Testis (tissue), 3 donors: Measurements from ENCODE around the gene IFT43. TPM values are rescaled to one million over a fixed set of nuclear protein-coding genes. Genes with fewer than 3 reads are reported as not detected.

ENCODE experiments used
- DNase-seq: peaks from one replicate; pipeline ENCODE4 v3.0.0-alpha.2; 2019
- H3K27ac ChIP-seq, 2 donors: fragments of 200-600 bp; sonication (generic); one replicate each; pipeline ENCODE4 v1.5.1; 2019
- H3K27me3 ChIP-seq: fragments of 200-600 bp; sonication (generic); one replicate; pipeline ENCODE4 v1.5.1; 2019
- H3K36me3 ChIP-seq: fragments of 200-600 bp; sonication (generic); one replicate; pipeline ENCODE4 v1.5.1; 2017; ENCODE audit warnings: low read depth; ENCODE audit errors: missing control alignments
- H3K4me1 ChIP-seq: fragments of 200-600 bp; sonication (generic); one replicate; pipeline ENCODE4 v1.5.1; 2019
- H3K4me3 ChIP-seq, 2 donors: fragments of 200-600 bp; sonication (generic); one replicate each; pipeline ENCODE4 v1.5.1; 2017 to 2019
- H3K9me3 ChIP-seq: fragments of 200-600 bp; sonication (generic); one replicate; pipeline ENCODE4 v1.5.1; 2017
- POLR2A ChIP-seq: fragments of 450-650 bp; IDR thresholded peaks from one replicate; pipeline ENCODE4 v1.6.1; 2017; ENCODE audit warnings: antibody characterized with exemption, mild to moderate bottlenecking, moderate library complexity
- WGBS, 2 donors: methylation state at CpG; one replicate each; pipeline ENCODE4 v1.1.5; 2018; 5-methylcytosine and 5-hydroxymethylcytosine counted together
- intact Hi-C: fragments of 100-400 bp; cut with DNase I; formaldehyde crosslinking; loops from one replicate; pipeline ENCODE4 v1.15.1; 2023; ENCODE audit warnings: low total_unique reads
- polyA plus RNA-seq: library from polyadenylated mRNA; stranded (reverse); fragments of 350-450 nt; fragmentation: Illumina TruSeq; extraction: RNeasy Lipid Tissue Mini Kit (QIAGEN cat#74804); gene quantifications from one replicate; pipeline ENCODE4 v1.2.3, GENCODE V29; 2014; ENCODE audit warnings: low read depth, low replicate concordance; ENCODE audit not compliant: insufficient read depth
- total RNA-seq, 2 donors: library from RNA; depleted of rRNA; stranded (reverse); fragments of >200 nt; gene quantifications; one replicate each; pipeline ENCODE4 v1.2.3, GENCODE V29; 2016
- TF ChIP-seq, protein P1 (sequence below), 3 experiments: fragments of 450-650 bp in 2 of 3; fragments of 200-600 bp in 1 of 3; sonication (generic) in 1 of 3; IDR thresholded peaks; one replicate each; pipeline ENCODE4 v1.5.1; 2016 to 2019; ENCODE audit warnings: antibody characterized with exemption in 3 of 3, mild to moderate bottlenecking in 2 of 3, moderate library complexity in 1 of 3

The IFT43 gene
- total and polyA plus RNA-seq, 3 donors from 2014 or later = 55.1 to 85.4 (median 68.4) TPM

GRCh38 chr14:76125511-76125910 lies 139.9 kb downstream of the IFT43 start:
- H3K27me3 ChIP-seq = no peaks in the 10 kb centered on the region
- H3K4me1 ChIP-seq = no peaks in the 10 kb centered on the region
- H3K4me3 ChIP-seq = no peak overlapping the region
- WGBS, 2 donors = 56 to 69% methylated on average over 8 of the region's 8 CpGs
- DNase-seq = no peak
- TF ChIP-seq POLR2A = no peak
- TF ChIP-seq, protein P1, sequence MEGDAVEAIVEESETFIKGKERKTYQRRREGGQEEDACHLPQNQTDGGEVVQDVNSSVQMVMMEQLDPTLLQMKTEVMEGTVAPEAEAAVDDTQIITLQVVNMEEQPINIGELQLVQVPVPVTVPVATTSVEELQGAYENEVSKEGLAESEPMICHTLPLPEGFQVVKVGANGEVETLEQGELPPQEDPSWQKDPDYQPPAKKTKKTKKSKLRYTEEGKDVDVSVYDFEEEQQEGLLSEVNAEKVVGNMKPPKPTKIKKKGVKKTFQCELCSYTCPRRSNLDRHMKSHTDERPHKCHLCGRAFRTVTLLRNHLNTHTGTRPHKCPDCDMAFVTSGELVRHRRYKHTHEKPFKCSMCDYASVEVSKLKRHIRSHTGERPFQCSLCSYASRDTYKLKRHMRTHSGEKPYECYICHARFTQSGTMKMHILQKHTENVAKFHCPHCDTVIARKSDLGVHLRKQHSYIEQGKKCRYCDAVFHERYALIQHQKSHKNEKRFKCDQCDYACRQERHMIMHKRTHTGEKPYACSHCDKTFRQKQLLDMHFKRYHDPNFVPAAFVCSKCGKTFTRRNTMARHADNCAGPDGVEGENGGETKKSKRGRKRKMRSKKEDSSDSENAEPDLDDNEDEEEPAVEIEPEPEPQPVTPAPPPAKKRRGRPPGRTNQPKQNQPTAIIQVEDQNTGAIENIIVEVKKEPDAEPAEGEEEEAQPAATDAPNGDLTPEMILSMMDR (IDR thresholded peaks at IDR 0.05) = no peak
- H3K27ac ChIP-seq = no peak overlapping the region
- no peaks in the 10 kb centered on the region for H3K36me3 ChIP-seq
- intact Hi-C loops = no loop called here
- no peaks in the 10 kb centered on the region for H3K9me3 ChIP-seq

- WGBS, 2 donors = 74 to 83% methylated on average over 5 of the region's 5 CpGs
- no peaks in the 10 kb centered on the region for H3K27me3 ChIP-seq
- TF ChIP-seq, protein P1 (IDR thresholded peaks at IDR 0.05) = no peak
- no peak for TF ChIP-seq POLR2A
- no peaks in the 10 kb centered on the region for H3K4me1 ChIP-seq
- no peaks in the 10 kb centered on the region for H3K9me3 ChIP-seq
- intact Hi-C loops = no loop called here
- no peak overlapping the region for H3K4me3 ChIP-seq
- no peak for DNase-seq
- no peak overlapping the region for H3K27ac ChIP-seq
- no peaks in the 10 kb centered on the region for H3K36me3 ChIP-seq
Measured at GRCh38 chr14:76126076-76126475, 140.5 kb downstream of the IFT43 start.

- TF ChIP-seq, protein P1 (IDR thresholded peaks at IDR 0.05) = no peak
- TF ChIP-seq POLR2A = no peak
- no peak for DNase-seq
- H3K36me3 ChIP-seq = no peaks in the 10 kb centered on the region
- H3K4me1 ChIP-seq = no peaks in the 10 kb centered on the region
- no peak overlapping the region for H3K4me3 ChIP-seq
- 57 to 86% methylated on average over 2 to 3 of the region's 3 CpGs for WGBS, 2 donors
- intact Hi-C loops = no loop called here
- no peaks in the 10 kb centered on the region for H3K27me3 ChIP-seq
- no peak overlapping the region for H3K27ac ChIP-seq
- no peaks in the 10 kb centered on the region for H3K9me3 ChIP-seq
Measured at GRCh38 chr14:76129851-76130576, 144.5 kb downstream of the IFT43 start.

GRCh38 chr14:76131071-76131965 lies 145.8 kb downstream of the IFT43 start:
- intact Hi-C loops = no loop called here
- Histone ChIP-seq H3K36me3 (no peaks in the 10 kb centered on the region), H3K4me3 (no peak overlapping the region), H3K27ac (no peak overlapping the region), H3K4me1 (no peaks in the 10 kb centered on the region), H3K27me3 (no peaks in the 10 kb centered on the region), H3K9me3 (no peaks in the 10 kb centered on the region)
- DNase-seq = no peak
- no peak for TF ChIP-seq POLR2A
- TF ChIP-seq, protein P1 (IDR thresholded peaks at IDR 0.05) = no peak
- 12 to 19% methylated on average over 25 to 27 of the region's 30 CpGs for WGBS, 2 donors
